ENCODE results near the gene ABLIM1. TPM values are rescaled to one million over a fixed set of nuclear protein-coding genes. Genes with fewer than 3 reads are reported as not detected.

Gene ABLIM1
- total and polyA plus RNA-seq, 10 donors = 11.0 to 59.4 (median 38.7) TPM

GRCh38 chr10:114663626-114664025, 5.6 kb upstream of the ABLIM1 start:
- no peak for DNase-seq
- Histone ChIP-seq H3K9me3 (peaks cover 0 to 7% (median 0%) of the 10 kb centered on the region in 8 donors), H3K4me1 (no peaks in the 10 kb centered on the region), H3K4me3 (no peak overlapping the region), H3K36me3 (no peaks in the 10 kb centered on the region), H3K27me3 (replicated peaks in 1 of 7) (no peaks in the 10 kb centered on the region), H3K27ac (no peak overlapping the region)
- WGBS, 5 donors = 75 to 87% (median 82%) methylated on average over 8 of the region's 8 CpGs
- TF ChIP-seq CTCF (IDR thresholded peaks at IDR 0.05 in 8 of 11, conservative IDR thresholded peaks at IDR 0.05 in 3 of 11) (no peak), POLR2A (IDR thresholded peaks at IDR 0.05) (no peak), POLR2AphosphoS5 (IDR thresholded peaks at IDR 0.05) (no peak)
- intact Hi-C loops (cut with DNase I; ENCODE audit: low total_unique reads) = no loop called here

GRCh38 chr10:114662646-114663217, 4.7 kb upstream of the ABLIM1 start:
- 72 to 90% (median 86%) methylated on average over 5 of the region's 5 CpGs for WGBS, 5 donors

GRCh38 chr10:114661212-114661880, 3.3 kb upstream of the ABLIM1 start:
- no peaks in the 10 kb centered on the region for H3K4me1 ChIP-seq

More at GRCh38 chr10:114662646-114663217, 4.7 kb upstream of the ABLIM1 start:
- H3K27me3 ChIP-seq (replicated peaks in 1 of 7) = no peaks in the 10 kb centered on the region
- H3K9me3 ChIP-seq = peaks cover 0 to 7% (median 0%) of the 10 kb centered on the region in 8 donors
- DNase-seq = no peak
- no peak overlapping the region for H3K27ac ChIP-seq
- TF ChIP-seq POLR2A (IDR thresholded peaks at IDR 0.05) (no peak), CTCF (IDR thresholded peaks at IDR 0.05 in 8 of 11, conservative IDR thresholded peaks at IDR 0.05 in 3 of 11) (no peak), POLR2AphosphoS5 (IDR thresholded peaks at IDR 0.05) (no peak)
- H3K4me1 ChIP-seq = no peaks in the 10 kb centered on the region
- H3K36me3 ChIP-seq = no peaks in the 10 kb centered on the region
- no peak overlapping the region for H3K4me3 ChIP-seq
- intact Hi-C loops (cut with DNase I; ENCODE audit: low total_unique reads) = no loop called here

More at GRCh38 chr10:114661212-114661880, 3.3 kb upstream of the ABLIM1 start:
- TF ChIP-seq POLR2AphosphoS5 (IDR thresholded peaks at IDR 0.05) = no peak
- no peak for TF ChIP-seq POLR2A (IDR thresholded peaks at IDR 0.05)
- no peak for TF ChIP-seq CTCF (IDR thresholded peaks at IDR 0.05 in 8 of 11, conservative IDR thresholded peaks at IDR 0.05 in 3 of 11)
- Histone ChIP-seq H3K9me3 (peaks cover 0 to 7% (median 0%) of the 10 kb centered on the region in 8 donors), H3K36me3 (no peaks in the 10 kb centered on the region), H3K27ac (no peak overlapping the region), H3K27me3 (replicated peaks in 1 of 7) (no peaks in the 10 kb centered on the region), H3K4me3 (no peak overlapping the region)
- WGBS, 5 donors = 85 to 93% (median 88%) methylated on average over 3 of the region's 3 CpGs
- intact Hi-C loops (cut with DNase I; ENCODE audit: low total_unique reads) = no loop called here
- DNase-seq = no peak
